GM19035 (cell line): Measurements from ENCODE around the gene CCNL1.
A peak's percentile ranks its signal among the peaks of the same experiment; 100 is the strongest.
"Not testable (repeated sequence)": the region's sequence is repeated elsewhere in the genome, so short reads cannot be mapped to it uniquely, and the experiment has no call there.

ENCODE experiments used
- ATAC-seq: cut with Tn5 transposase; IDR thresholded peaks from one replicate; pipeline ENCODE4 v1.9.1; 2021; ENCODE audit not compliant: unreplicated experiment

The CCNL1 gene

GRCh38 chr3:157104928-157105652, 54.9 kb downstream of the CCNL1 start:
- peak; percentile 47 for ATAC-seq

- ATAC-seq, result no peak
These were observed 55.4 kb downstream of the CCNL1 start for GRCh38 chr3:157104521-157104920.

- no peak for ATAC-seq
These were observed 56.1 kb downstream of the CCNL1 start for GRCh38 chr3:157103860-157104259.

GRCh38 chr3:157103280-157103679, 56.7 kb downstream of the CCNL1 start:
- peak; percentile 91 for ATAC-seq

- ATAC-seq, result not testable (repeated sequence)
These were observed 57.4 kb downstream of the CCNL1 start for GRCh38 chr3:157102595-157102994.

GRCh38 chr3:157102098-157102497, 57.8 kb downstream of the CCNL1 start:
- no peak for ATAC-seq

GRCh38 chr3:157101486-157101885, 58.5 kb downstream of the CCNL1 start:
- no peak for ATAC-seq

- no peak for ATAC-seq
These were observed 59.1 kb downstream of the CCNL1 start for GRCh38 chr3:157100608-157101396.

GRCh38 chr3:157100096-157100477, 59.9 kb downstream of the CCNL1 start:
- ATAC-seq, result no peak

- ATAC-seq, result no peak
These were observed 60.4 kb downstream of the CCNL1 start for GRCh38 chr3:157099326-157100095.

- ATAC-seq, result no peak
These were observed 61.1 kb downstream of the CCNL1 start for GRCh38 chr3:157098823-157099185.

- peak; percentile 38 for ATAC-seq
These were observed 61.7 kb downstream of the CCNL1 start for GRCh38 chr3:157098121-157098822.
